Naive B cell (primary cell): ENCODE results near the gene DEPDC5. TPM values are rescaled to one million over a fixed set of nuclear protein-coding genes. Genes with fewer than 3 reads are reported as not detected.
"Not testable (repeated sequence)": the region's sequence is repeated elsewhere in the genome, so short reads cannot be mapped to it uniquely, and the experiment has no call there.

Experiments used
- ATAC-seq, 2 donors: fragments of 150-1000 bp; cut with Tn5 transposase; 2 replicates each; pipeline ENCODE4 v1.10.0; 2021; ENCODE audit warnings: low read depth in 2 of 2, mild to moderate bottlenecking in 2 of 2, moderate library complexity in 2 of 2
- DNase-seq: peaks from one replicate; pipeline ENCODE4 v3.0.0; 2022
- H3K27ac Mint-ChIP-seq, 6 donors: one replicate each; pipeline ENCODE4 v1.8.0; 2020 to 2022; ENCODE audit warnings: mild to moderate bottlenecking in 6 of 6, mixed read lengths in 6 of 6, moderate library complexity in 5 of 6, inconsistent platforms in 2 of 6
- H3K27me3 Mint-ChIP-seq, 3 donors: one replicate each; pipeline ENCODE4 v1.8.0; 2021 to 2022; ENCODE audit warnings: mixed read lengths in 3 of 3, mild to moderate bottlenecking in 1 of 3
- H3K36me3 Mint-ChIP-seq, 2 donors: one replicate each; pipeline ENCODE4 v1.8.0; 2020 to 2022; ENCODE audit warnings: mixed read lengths in 2 of 2, inconsistent platforms in 1 of 2, mild to moderate bottlenecking in 1 of 2
- H3K4me1 Mint-ChIP-seq, 3 donors: one replicate each; pipeline ENCODE4 v1.8.0; 2020 to 2022; ENCODE audit warnings: mixed read lengths in 3 of 3, inconsistent platforms in 1 of 3, mild to moderate bottlenecking in 1 of 3, moderate library complexity in 1 of 3
- H3K4me3 Mint-ChIP-seq, 8 donors: one replicate each; pipeline ENCODE4 v1.8.0; 2020 to 2022; ENCODE audit warnings: mild to moderate bottlenecking in 8 of 8, mixed read lengths in 8 of 8, moderate library complexity in 8 of 8, inconsistent platforms in 2 of 8
- H3K9me3 Mint-ChIP-seq, 7 donors: one replicate each; pipeline ENCODE4 v1.8.0; 2020 to 2022; ENCODE audit warnings: mixed read lengths in 7 of 7, mild to moderate bottlenecking in 5 of 7, inconsistent platforms in 2 of 7, moderate library complexity in 1 of 7
- polyA plus RNA-seq, 6 donors: library from polyadenylated mRNA; unstranded; fragments of 300-500 nt; fragmentation: Illumina TruSeq; gene quantifications; one replicate each; pipeline ENCODE4 v1.2.3, GENCODE V29; 2021; ENCODE audit warnings: low read depth in 6 of 6

DEPDC5 gene
- polyA plus RNA-seq, 6 donors from 2014 or later: 5.0 to 29.8 (median 10.0) TPM

DNA sequence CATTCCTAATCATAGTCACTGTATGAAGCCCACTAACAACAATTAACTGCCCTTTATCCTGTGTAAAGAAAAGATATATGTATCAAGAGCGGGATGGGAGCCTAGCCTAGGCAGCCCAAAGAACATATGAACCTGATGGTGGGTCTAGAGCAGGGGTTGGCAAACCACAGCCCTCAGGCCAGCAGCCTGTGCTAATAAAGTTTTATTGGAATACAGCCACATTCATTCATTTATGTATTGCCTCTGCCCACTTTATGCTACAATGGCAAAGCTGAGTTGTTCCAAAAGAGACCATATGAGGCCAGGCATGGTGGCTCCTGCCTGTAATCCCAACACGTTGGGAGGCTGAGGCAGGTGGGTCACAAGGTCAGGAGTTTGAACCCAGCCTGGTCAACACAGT lies 17.4 kb upstream of the DEPDC5 start:
- Mint-ChIP-seq H3K4me3 (no peak overlapping the region), H3K4me1 (peaks cover 24 to 29% (median 27%) of the 10 kb centered on the region in 3 donors), H3K9me3 (no peaks in the 10 kb centered on the region), H3K36me3 (peaks cover 0 to 16% of the 10 kb centered on the region in 2 donors), H3K27me3 (no peaks in the 10 kb centered on the region), H3K27ac (no peak overlapping the region)
- DNase-seq (no peak), ATAC-seq (no peak)

DNA sequence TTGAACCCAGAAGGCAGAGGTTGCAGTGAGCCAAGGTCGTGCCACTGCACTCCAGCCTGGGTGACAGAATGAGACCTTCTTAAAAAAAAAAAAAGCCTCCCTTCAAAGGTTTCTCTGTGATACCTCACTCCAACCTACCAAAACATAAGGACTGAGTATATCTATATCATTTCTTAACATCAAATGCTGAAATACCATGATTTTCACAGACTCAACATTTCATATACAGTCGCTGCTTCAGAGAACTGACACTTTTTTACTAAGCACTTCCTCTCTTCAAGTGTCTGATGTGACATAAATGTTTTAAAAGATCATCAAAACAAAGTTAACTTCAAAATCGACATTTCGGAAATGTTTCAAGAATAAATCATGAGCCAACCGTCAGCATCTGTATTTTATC lies 15.9 kb upstream of the DEPDC5 start:
- Mint-ChIP-seq H3K27me3 (no peaks in the 10 kb centered on the region), H3K4me3 (no peak overlapping the region), H3K9me3 (peaks cover 0 to 3% (median 0%) of the 10 kb centered on the region in 7 donors), H3K36me3 (peaks cover 0 to 20% of the 10 kb centered on the region in 2 donors), H3K27ac (no peak overlapping the region), H3K4me1 (peaks cover 22 to 33% (median 26%) of the 10 kb centered on the region in 3 donors)
- DNase-seq (no peak), ATAC-seq (no peak)

DNA sequence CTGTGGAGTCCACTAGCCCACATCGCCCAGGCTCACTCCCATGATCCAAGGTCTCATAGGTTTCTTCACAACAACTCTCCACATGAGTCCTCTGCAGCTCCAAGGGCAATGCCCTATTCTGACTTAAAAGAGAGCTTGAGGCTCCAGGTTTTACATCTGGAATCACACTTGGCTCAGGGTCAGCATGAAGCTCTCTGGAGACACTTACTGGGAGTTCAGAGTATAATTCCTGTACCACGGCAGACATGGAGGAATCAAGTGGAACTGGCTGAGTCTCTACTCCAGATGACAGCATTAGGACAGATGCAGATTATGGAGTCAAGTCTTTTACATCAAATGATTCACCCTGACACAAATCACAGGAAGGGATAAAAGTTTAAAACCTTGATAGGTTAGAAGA lies 15.3 kb upstream of the DEPDC5 start:
- ATAC-seq: no peak
- Mint-ChIP-seq H3K4me3 (no peak overlapping the region), H3K27ac (peak overlapping the region in 5 of 6 donors; percentile 4 to 92 (median 33)), H3K9me3 (peaks cover 0 to 3% (median 0%) of the 10 kb centered on the region in 7 donors), H3K27me3 (no peaks in the 10 kb centered on the region), H3K36me3 (peaks cover 0 to 20% of the 10 kb centered on the region in 2 donors), H3K4me1 (peaks cover 18 to 36% (median 25%) of the 10 kb centered on the region in 3 donors)
- DNase-seq: no peak

DNA sequence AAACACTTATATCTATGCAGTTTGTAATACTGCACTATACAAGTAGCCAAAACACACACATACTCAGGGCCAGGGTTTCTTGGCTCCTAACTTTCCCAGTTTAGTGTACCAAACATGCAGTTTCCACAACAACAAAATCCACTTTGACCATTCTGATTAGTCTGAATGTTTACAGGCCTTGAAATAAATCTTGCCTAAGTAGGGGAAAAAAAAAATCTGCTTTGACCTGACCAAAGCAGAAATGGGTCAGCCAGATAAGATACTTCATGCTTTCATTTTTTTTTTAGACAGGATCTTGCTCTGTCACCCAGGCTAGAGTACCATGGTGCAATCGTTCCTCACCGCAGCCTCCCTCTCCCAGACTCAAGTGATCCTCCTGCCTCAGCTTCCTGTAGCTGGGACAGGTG lies 14.0 kb upstream of the DEPDC5 start:
- Mint-ChIP-seq H3K4me1 (peaks cover 18 to 30% (median 26%) of the 10 kb centered on the region in 3 donors), H3K27ac (peak overlapping the region in 1 of 6 donors; percentile 59), H3K4me3 (no peak overlapping the region), H3K27me3 (no peaks in the 10 kb centered on the region), H3K9me3 (peaks cover 0 to 3% (median 0%) of the 10 kb centered on the region in 7 donors), H3K36me3 (peaks cover 0 to 20% of the 10 kb centered on the region in 2 donors)
- DNase-seq (no peak), ATAC-seq (no peak)

DNA sequence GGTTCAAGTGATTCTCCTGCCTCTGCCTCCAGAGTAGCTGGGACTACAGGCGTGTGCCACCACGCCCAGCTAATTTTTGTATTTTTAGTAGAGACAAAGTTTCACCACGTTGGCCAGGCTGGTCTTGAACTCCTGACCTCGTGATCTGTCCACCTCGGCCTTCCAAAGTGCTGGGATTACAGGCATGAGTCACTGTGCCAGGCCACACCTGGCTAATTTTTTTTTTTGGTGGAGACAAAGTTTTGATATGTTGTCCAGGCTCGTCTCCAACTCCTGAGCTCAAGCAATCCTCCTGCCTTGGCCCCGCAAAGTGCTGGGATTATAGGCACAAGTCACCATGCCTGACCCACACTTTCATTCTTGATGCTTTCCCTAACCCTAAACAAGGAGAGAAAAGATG lies 13.5 kb upstream of the DEPDC5 start:
- Mint-ChIP-seq H3K36me3 (peaks cover 0 to 20% of the 10 kb centered on the region in 2 donors), H3K27ac (peak overlapping the region in 1 of 6 donors; percentile 76), H3K4me1 (peaks cover 20 to 32% (median 26%) of the 10 kb centered on the region in 3 donors)
- H3K27me3 Mint-ChIP-seq, H3K9me3 Mint-ChIP-seq, DNase-seq, H3K4me3 Mint-ChIP-seq, ATAC-seq: not testable (repeated sequence)

DNA sequence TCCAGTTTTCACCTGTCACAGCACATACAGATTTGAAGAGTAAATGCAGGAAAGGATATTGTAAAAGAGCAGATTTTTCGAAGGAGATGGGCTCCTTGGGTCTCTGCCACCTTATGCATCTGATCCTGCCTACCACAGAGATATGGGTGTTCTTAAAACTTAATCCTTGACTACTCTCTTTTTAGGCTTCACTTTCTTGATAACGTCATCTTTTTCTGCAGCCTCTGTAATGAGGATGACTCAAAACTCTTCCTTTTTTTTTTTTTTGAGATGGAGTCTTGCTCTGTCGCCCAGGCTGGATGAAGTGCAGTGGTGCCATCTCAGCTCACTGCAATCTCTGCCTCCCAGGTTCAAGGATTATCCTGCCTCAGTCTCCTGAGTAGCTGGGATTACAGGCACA lies 11.7 kb upstream of the DEPDC5 start:
- peaks cover 0 to 20% of the 10 kb centered on the region in 2 donors for H3K36me3 Mint-ChIP-seq

DNA sequence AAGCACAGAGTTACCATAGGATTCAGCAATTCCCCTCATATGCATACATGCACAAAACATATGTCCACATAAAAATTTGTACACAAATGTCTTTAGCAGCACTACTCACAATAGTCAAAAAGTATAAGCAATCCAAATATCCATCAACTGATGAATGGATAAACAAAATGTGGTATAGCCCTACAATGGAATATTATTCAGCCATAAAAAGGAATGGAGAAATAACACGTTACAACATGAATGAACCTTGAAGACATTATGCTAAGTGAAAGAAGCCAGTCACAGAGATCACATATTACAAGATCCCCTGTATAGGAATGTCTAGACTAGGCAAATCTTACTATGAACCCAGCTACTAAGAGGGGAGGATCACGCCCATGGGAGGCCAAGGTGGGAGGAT lies 11.1 kb upstream of the DEPDC5 start:
- ATAC-seq: no peak
- H3K27ac Mint-ChIP-seq: peak overlapping the region in 3 of 6 donors; percentile 20 to 84 (median 60)
- no peaks in the 10 kb centered on the region for H3K27me3 Mint-ChIP-seq
- H3K4me1 Mint-ChIP-seq: peaks cover 27 to 36% (median 30%) of the 10 kb centered on the region in 3 donors
- DNase-seq: no peak
- H3K36me3 Mint-ChIP-seq: peaks cover 0 to 20% of the 10 kb centered on the region in 2 donors
- peaks cover 0 to 3% (median 0%) of the 10 kb centered on the region in 7 donors for H3K9me3 Mint-ChIP-seq
- H3K4me3 Mint-ChIP-seq: peak overlapping the region in 1 of 8 donors; percentile 37

More for the DNA sequence above, 11.7 kb upstream of the DEPDC5 start:
- ATAC-seq (no peak), DNase-seq (no peak)
- Mint-ChIP-seq H3K4me1 (peaks cover 22 to 32% (median 26%) of the 10 kb centered on the region in 3 donors), H3K9me3 (peaks cover 0 to 3% (median 0%) of the 10 kb centered on the region in 7 donors), H3K27ac (peak overlapping the region in 3 of 6 donors; percentile 43 to 54 (median 51)), H3K27me3 (no peaks in the 10 kb centered on the region), H3K4me3 (peak overlapping the region in 1 of 8 donors; percentile 18)

DNA sequence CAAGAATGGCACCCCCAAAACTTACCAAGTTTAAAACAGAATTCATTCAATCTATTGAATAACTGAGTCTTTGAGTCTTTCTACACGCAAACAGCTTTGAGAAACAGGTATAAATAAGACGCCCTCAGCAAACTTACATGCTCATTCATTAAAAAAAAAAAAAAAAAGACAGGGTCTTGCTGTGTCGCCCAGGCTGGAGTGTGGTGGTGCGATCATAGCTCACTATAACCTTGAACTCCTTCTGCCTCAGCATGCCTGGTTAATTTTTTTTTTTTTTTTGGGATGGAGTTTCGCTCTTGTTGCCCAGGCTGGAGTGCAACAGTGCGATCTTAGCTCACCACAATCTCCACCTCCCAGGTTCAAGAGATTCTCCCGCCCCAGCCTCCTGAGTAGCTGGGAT lies 9.9 kb upstream of the DEPDC5 start:
- ATAC-seq (no peak), DNase-seq (no peak)
- no peak overlapping the region for H3K4me3 Mint-ChIP-seq
- H3K9me3 Mint-ChIP-seq: peaks cover 0 to 3% (median 0%) of the 10 kb centered on the region in 7 donors
- H3K4me1 Mint-ChIP-seq: peaks cover 30 to 42% (median 32%) of the 10 kb centered on the region in 3 donors
- H3K27me3 Mint-ChIP-seq: no peaks in the 10 kb centered on the region
- no peak overlapping the region for H3K27ac Mint-ChIP-seq
- peaks cover 0 to 12% of the 10 kb centered on the region in 2 donors for H3K36me3 Mint-ChIP-seq

DNA sequence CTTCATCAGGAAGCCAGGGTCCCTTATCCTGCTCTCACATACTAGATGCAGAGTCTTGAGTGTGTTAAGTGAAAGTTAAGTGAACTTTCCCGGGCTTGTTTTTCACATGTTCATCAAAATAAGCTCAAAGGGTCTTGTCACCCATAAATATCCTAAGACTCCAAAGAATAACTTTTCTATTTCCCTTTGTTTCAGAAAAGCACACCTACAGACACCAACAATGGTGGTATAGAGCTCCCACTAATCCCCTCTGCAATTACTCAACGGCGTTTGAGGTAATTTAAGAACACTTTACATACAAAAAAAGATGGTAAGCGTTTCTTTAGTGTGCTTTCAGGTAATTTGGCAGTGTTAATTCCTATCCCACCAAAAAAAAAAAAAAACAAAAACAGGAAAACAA lies 6.4 kb upstream of the DEPDC5 start:
- Mint-ChIP-seq H3K27ac (peak overlapping the region in 1 of 6 donors; percentile 91), H3K4me3 (peak overlapping the region in 3 of 8 donors; percentile 1 to 90 (median 25)), H3K4me1 (peaks cover 36 to 54% (median 43%) of the 10 kb centered on the region in 3 donors), H3K27me3 (no peaks in the 10 kb centered on the region), H3K9me3 (peaks cover 0 to 3% (median 0%) of the 10 kb centered on the region in 7 donors), H3K36me3 (peaks cover 0 to 4% of the 10 kb centered on the region in 2 donors)
- no peak for ATAC-seq
- DNase-seq: no peak

DNA sequence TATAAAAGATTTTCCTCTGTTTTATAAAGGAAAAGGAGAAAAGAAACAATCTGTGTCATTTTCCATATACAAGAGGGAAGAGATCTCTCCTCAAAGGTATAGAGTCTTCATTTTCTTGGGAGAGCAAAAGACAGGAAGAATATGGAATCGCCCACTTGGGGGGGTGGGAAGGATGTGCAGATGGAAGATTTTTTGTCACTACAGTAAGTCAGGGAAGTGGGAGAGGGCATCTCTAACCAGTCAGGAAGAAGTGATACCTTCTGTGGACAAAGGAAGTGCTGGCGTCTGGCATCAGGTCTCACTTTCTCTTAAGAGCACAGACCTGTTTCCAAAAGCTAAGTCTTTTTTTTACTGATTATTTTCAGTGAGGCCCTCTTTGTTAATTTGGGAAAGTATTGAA lies 5.3 kb upstream of the DEPDC5 start:
- H3K4me1 Mint-ChIP-seq: peaks cover 38 to 59% (median 48%) of the 10 kb centered on the region in 3 donors
- peak overlapping the region; percentile 82 to 96 (median 92) for H3K4me3 Mint-ChIP-seq
- no peaks in the 10 kb centered on the region for H3K27me3 Mint-ChIP-seq
- ATAC-seq: no peak
- H3K27ac Mint-ChIP-seq: peak overlapping the region in 5 of 6 donors; percentile 84 to 95 (median 91)
- H3K36me3 Mint-ChIP-seq: no peaks in the 10 kb centered on the region
- peaks cover 0 to under 1% (median 0%) of the 10 kb centered on the region in 7 donors for H3K9me3 Mint-ChIP-seq
- no peak for DNase-seq

DNA sequence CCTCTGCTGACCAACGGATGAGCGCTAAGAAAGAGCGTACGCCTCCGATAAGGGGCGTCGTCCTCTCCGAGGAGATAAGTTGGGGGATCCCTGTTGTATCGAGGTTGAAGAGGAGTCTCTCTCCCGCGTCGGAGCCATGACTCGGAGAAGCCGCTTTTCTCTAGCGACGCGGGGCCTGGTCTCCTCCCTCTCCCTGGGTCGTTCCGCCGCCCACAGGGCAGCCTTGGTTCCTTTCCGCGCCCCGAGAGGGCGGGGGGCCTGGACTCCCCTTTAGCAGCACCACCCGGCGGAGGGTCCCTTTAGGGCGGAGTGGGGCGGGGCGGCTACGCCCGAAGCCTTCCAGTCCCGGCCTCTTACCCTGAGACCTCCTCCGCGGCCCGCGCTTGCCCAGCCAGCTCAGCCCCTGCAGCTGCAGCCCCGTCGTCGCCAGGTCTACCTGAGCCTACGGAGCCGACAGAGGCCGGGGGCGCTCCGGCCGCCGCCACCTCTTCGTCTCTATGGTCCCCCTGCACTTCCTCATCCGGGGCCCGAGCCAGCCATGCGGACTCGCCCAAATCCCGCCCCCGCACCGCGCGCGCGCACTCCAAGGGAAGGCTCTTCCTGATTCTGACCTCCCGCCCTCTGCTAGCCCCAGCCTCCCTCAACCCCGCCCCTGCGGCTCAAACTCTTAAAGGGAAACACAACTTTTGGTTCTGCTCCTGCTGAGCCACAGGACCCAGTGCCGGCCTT lies 4.0 kb upstream of the DEPDC5 start, which contains the start of gene PRR14L:
TSS of gene PRR14L (minus strand) at position 497 of the 729 bp plus-strand sequence. CDS start 11,272 bp downstream, outside the sequence.
- peaks cover 0 to 1% (median 0%) of the 10 kb centered on the region in 7 donors for H3K9me3 Mint-ChIP-seq
- peak within 1 kb of the TSS; percentile 82 to 96 (median 92) for H3K4me3 Mint-ChIP-seq
- DNase-seq: peak; percentile 100
- peak; percentile 75 to 77 for ATAC-seq
- H3K27me3 Mint-ChIP-seq: no peaks in the 10 kb centered on the region
- H3K27ac Mint-ChIP-seq: peak within 1 kb of the TSS; percentile 90 to 95 (median 94)
- no peaks in the 10 kb centered on the region for H3K36me3 Mint-ChIP-seq
- peaks cover 43 to 66% (median 55%) of the 10 kb centered on the region in 3 donors for H3K4me1 Mint-ChIP-seq

DNA sequence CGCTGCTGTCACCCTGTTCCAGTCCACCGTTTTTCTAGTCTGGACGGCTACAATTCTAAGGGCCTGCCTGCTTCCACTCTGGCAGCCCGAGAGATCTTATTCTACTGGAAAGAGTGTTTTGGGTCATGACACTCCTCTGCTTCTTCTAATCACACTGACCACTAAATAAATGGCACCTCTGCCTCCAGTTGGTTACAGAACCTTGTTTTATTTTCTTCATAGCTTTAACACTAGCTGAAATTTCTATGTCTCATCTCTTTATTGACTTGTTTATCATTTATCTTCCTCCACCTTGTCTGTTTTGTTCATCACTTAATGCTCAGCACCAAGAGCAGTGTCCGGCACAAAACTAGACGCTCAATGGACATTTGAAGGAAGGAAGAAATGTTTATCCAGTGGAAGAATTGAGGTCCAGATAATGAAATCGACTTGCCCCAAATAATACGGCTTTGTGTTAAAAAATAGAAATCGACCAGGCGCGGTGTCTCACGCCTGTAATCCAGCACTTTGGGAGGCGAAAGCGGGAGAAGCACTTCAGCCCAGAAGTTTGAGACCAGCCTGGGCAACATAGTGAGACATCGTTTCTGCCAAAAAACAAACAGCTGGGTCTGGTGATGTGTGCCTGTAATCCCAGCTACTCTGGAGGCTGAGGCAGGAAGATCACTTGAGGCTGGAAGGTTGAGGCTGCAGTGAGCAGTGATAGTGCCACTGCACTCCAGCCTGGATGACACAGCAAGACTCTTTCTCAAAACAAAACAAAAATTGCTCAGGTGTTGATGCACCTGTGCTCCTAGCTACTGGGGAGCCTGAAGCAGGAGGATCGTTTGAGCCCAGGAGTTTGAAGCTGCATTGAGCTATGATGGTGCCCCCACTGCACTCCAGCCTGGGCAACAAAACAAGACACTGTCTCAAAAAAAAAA lies 3.2 kb upstream of the DEPDC5 start:
- Mint-ChIP-seq H3K27ac (peak overlapping the region; percentile 90 to 95 (median 94)), H3K4me1 (peaks cover 50 to 72% (median 61%) of the 10 kb centered on the region in 3 donors), H3K27me3 (no peaks in the 10 kb centered on the region), H3K4me3 (peak overlapping the region; percentile 82 to 96 (median 92)), H3K9me3 (peaks cover 0 to 1% (median 0%) of the 10 kb centered on the region in 7 donors), H3K36me3 (no peaks in the 10 kb centered on the region)
- DNase-seq (no peak), ATAC-seq (no peak)
